Stimulated activated CD8-positive, alpha-beta memory T cell treated with anti-CD3 and anti-CD28 coated beads, Interleukin-15, amount 100 ng/mL, for 1 hour (primary cell): ENCODE measurements around the gene MOB2.

Source experiments
- DNase-seq: peaks from one replicate; pipeline ENCODE4 v3.0.0-alpha.2; 2020; ENCODE audit warnings: low read depth

MOB2 gene

DNA sequence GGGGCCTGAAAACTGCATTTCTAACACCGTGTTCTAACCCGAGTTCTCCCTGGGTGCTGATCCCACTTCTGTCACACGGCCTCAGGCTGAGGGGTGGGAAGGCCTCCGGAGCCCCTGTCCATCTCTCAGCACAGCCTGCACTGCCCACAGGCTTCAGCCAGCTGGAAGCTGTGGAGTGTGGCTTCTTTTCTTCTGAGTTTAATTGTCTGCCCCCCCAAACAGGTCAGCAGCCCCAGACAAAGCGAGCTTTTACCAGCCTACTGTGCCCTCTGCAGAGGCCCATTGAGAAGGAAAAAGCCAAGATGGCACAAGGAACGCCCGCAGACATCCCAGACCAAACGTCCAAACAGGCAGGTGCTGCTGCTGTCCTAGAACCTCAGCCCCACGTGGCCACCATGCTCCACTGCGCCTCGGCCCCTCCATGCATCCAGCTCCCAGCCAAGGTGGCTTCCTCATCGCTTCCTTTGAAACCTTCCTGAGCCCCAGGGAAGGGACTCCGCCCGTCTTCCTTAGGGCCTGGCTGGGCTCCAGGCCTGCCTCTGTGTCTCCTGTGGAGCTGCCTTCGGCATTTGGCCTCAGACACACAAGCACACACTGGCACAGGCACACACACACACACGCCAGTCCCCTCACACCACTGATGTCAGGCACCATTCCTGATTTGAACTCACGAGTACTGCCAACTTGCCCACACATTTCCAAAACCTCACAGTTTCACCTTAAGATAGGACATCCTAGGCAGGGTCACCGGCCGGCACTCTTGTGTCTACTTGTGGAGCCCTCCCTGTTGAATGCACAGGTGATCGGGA lies 1.7 kb downstream of the MOB2 start:
- no peak for DNase-seq

DNA sequence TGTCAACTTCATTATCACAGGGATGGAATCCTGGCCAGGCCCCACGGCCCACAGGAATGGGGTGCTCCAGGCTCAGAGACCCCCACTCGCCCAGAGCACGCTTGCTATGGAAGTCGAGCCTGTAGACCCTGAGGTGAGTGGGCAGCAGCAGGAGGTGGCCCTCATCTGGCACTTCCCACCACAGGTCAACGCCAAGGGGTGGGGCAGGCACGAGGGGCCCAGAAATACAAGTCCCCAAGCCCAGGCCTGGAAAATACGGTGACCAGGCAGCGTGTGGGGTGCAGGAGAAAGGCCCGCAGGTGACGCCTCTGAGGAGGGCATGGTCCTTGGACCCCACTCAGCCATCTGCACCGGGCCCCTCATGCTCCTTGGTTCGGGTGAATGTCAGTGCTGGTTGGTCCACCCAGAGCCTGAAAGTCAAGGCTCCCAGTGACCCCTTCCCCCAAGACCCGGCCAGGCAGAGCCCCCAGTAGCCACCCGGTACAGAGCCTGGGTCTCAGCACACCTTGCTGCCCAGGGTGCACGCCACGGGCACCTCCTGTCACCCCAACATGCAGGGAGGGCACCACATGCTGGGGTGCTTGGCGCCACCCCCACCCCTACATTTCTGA lies 2.4 kb downstream of the MOB2 start:
- no peak for DNase-seq

GRCh38 chr11:1483445-1483961 lies 3.1 kb downstream of the MOB2 start:
- no peak for DNase-seq

- DNase-seq = no peak
These were observed 3.8 kb downstream of the MOB2 start for GRCh38 chr11:1482581-1483444.

DNA sequence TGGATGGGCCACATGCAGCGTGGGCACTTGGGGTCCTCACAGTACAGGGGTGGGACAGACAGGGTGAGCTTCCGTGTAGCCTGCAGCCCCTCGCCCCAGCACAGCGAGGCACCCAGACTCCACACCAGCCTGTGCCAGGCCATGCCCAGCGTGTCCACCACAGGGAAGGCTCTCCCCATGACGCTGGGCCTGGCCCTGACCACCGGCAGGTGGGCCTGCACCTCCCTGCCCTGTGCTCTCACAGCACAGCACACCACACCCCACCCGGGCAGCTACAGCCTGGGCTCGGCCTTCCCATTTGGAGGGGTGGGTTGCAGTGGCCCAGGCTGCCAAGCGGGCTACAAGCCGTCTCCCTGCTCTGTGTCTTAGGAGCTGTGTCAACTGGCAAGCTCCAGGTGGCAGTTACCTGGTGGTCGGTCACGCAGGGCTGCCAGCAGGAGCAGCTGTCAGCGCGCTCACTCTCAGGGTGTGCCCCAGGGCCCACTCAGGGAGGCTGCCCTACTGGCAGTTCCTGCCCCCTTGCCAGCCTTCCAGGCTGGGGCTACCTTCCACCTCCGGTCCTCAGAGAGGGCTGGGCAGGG lies 4.6 kb downstream of the MOB2 start:
- no peak for DNase-seq

DNA sequence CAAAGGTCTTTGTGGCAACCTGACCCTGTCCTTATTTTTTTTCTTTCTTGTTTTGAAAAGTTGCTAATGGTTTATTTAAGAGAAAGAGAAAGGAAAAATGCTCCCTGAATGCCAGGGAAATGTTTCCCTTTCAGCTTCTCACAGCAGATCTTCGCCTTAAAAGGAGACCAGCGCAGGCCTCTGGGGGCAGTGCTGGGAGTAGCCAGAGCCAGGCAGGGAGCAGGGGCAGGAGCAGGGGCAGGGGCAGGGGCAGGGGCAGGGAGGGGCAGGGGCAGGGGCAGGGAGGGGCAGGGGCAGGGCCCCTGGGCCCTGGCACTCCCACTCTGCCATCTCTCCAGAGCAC lies 5.1 kb downstream of the MOB2 start:
- DNase-seq = no peak

GRCh38 chr11:1480555-1481482 lies 5.8 kb downstream of the MOB2 start:
- no peak for DNase-seq

- no peak for DNase-seq
These were observed 6.4 kb downstream of the MOB2 start for GRCh38 chr11:1480191-1480554.

DNA sequence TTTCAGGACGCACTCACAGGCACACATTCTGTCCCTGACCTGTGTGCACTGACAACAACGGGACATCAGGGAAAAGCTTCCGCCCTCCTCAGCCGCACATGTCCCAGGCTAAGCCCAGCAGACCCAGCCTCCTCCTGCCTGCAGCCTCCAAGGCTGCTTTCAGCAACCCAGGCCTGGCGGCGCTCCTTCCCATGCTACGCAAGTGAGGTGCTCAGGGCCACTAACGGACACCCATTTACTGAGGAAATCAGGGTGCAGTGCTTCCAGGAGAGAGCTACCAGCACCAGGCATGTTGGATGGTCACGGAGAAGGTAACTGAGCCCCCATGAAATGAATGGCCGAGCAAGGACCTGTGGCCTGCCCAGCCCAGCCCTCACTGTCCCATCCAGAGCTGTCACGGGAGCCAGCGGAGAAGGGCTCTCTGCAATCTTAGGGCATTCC lies 6.9 kb downstream of the MOB2 start:
- DNase-seq = no peak

DNA sequence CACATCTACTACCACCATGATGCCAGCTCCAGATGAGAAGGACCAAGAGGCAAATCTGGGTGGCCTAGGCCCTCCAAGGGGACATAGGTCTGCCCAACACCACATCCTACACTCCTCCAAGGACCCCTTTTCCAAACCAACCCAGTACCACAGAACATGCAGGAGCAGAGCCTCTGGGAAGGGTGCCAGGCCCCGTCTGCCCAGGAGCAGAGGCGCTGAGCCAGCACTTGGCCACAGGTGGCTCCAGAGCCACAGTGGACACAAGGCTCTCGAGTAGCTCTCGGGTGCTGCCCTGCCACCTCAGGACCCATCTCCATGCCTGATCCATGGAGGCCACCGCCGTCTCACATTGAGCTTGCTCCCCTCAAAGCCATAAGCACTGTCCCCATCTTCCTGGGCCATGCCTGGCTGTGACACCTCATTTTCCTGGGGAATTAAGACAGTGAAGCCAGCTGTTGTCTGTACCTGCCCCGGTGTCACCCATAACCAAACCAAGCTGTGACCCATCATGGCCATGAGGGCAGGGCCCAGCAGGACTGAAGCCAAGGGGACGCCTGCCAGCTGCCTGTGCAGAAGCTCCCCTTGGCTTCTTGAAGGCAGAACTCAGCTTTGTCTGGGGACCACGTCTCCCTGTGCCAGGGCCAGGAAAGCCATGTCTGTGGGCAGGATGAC lies 7.4 kb downstream of the MOB2 start:
- no peak for DNase-seq

DNA sequence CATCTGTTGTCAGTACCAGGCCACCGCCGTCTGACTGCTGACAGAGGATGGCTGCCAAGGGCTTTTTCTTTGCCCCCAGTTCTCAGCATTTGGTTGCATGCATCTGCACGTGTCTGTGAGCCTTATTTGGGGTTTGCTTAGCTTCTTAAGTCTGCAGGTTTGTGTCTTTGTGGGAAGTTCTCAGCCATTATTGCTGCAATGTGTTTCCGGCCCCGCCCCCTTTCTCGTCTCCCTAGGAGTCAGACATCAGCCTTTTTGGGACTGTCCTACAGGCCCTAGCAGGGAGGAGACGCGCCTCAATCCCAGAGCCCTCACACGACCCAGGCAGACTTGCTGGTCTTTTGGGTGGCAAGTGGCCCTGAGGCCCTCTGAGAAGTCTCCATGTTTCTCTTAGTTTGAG lies 8.0 kb downstream of the MOB2 start:
- DNase-seq = no peak

- no peak for DNase-seq
These were observed 8.6 kb downstream of the MOB2 start for GRCh38 chr11:1478011-1478410.

GRCh38 chr11:1476940-1477736 lies 9.4 kb downstream of the MOB2 start:
- no peak for DNase-seq

DNA sequence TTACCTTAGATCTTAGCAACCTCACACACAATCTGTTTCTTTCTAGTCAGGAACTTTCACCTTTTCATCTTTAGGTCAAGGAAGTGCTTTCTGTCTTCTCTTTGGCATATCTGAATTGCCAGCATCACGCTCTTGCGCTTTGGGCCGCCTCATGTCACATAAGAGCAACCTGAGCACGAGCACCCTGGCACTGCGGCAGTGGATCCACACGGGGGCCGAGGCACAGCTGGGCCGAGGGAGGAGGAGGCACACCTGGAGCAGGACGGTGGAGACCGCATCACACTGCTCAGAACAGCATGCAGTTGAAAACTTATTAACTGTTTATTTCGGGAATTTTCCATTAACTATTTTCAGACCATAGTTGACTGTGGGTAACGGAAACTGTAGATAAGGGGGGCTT lies 10.7 kb downstream of the MOB2 start:
- DNase-seq = no peak

DNA sequence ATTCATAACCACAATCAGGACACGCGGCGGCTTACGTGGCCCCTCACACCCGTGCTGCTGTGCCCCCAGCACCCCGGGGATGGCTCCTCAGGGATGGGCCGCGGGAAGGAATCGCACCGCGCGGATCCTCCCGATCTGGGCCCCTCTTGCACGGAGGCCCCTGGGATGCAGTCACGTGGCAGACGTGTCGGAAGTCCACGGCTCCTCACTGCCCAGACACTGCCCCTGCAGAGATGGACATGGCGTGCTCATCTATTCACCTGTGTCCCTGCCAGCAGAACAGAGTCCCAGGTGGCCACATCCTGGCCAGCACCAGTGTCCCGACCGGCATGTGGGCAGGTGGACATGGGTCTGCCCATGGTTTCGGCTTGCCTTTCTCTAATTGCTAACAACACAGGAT lies 12.8 kb downstream of the MOB2 start:
- no peak for DNase-seq

DNA sequence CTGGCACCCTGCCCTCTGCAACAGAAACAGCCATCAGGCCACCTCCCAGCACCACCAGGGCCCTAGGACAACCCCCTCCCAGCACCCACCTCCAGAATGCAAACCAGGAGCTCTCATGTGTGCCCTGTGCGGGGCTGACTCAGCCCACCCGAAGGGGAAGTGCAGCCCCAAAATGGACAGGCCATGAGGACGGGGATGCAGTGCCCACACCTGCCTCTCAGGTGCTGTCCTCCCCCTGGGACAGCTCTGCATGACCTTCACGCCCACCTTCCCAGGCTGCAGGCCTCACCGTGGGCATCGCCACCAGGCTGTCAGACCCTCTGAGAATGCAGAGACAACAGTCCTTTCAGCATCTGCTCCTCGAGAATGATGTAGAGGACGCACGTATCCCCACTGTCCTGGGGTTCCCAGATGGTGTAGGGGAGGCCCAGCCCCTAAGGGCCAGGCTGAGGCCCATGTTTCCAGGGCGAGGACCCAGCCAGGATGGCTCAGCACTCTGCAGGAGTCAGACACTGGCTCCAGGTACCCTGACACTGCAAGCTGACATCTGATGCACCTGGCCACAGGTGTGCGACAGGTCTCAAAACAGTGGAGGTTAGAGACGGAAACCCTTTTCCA lies 13.5 kb downstream of the MOB2 start:
- no peak for DNase-seq

DNA sequence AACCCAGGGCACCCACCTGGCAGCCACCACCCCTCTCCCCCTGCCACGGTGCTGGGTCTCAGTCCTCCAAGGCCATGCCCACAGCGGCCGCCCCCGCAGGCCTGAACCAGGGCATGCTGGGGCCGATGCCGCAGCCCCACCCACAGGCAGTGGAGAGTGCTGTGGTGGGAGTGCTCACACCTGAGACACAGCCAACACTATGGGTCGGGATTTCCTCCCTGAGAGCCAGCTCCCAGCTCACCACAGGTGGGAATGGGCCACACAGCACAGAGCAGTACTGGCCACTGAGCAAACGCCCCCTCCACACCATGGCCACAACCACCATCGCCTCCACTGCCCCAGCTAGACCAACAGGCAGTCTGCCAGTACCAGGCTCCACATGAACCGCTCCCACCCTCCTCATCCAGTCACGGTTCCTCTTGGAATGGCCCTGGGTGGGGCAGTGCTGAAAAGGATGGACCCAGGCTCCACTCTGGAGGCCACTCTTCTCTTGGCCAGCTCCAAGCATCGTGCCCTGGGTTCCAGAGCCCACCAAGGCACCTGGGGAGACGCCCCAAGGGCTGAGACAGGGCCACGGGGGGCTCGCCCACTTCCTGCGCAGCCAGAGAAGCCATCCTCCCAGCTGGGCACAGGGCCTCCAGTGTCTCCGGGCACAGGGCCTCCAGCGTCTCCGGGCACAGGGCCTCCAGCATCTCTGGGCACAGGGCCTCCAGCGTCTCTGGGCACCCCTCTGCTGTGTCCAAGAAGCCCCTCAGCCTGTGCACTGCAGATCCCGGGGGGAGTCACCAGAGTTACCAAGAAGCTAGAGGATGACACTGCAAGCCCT lies 14.2 kb downstream of the MOB2 start:
- no peak for DNase-seq

GRCh38 chr11:1471736-1472135 lies 14.8 kb downstream of the MOB2 start:
- no peak for DNase-seq
